K562 (cell line): ENCODE results near the gene MYCN. TPM values are rescaled to one million over a fixed set of nuclear protein-coding genes. Genes with fewer than 3 reads are reported as not detected.

Experiments
- polyA plus RNA-seq, 8 experiments: library from polyadenylated mRNA; depleted of rRNA in 4 of 8; stranded (reverse) in 5 of 8; unstranded in 3 of 8; fragments of >200 nt; fragmentation: Nextera tagmentation in 2 of 8; fragmentation: Illumina TruSeq in 1 of 8; extraction: Ambion mirVana in 2 of 8; extraction: Trizol in 1 of 8; gene quantifications; 2 replicates each; pipeline versions ENCODE4 v1.2.1 to v1.2.3, GENCODE V29; 2011 to 2014; ENCODE audit warnings: inconsistent platforms in 1 of 8, missing spikeins in 1 of 8
- small RNA-seq: library from RNA; depleted of rRNA; stranded (forward); fragments of <200 nt; gene quantifications from one replicate; pipeline ENCODE3, GENCODE V24; 2014
- total RNA-seq, 7 experiments: library from RNA; depleted of rRNA in 6 of 7; stranded (reverse); fragments of >200 nt in 6 of 7; fragmentation: Illumina TruSeq in 2 of 7; extraction: Trizol in 2 of 7; gene quantifications; 2 replicates each; pipeline versions ENCODE4 v1.2.1 to v1.2.3, GENCODE V29; 2011 to 2021; ENCODE audit warnings: low replicate concordance in 1 of 7

MYCN gene
- total and polyA plus RNA-seq, 9 of the 15 experiments (the other 6 are each of a cell fraction or from before 2014, with no cell fraction given), result not detected

Small RNA genes lying within 50 kb of the gene (small RNA-seq; reads per million reads assigned to genes)
- gene RF01210 (0.15 reads per million), gene RN7SL104P (not detected)
